Activated CD4-positive, alpha-beta T cell treated with anti-CD3 and anti-CD28 coated beads for 36 hours (primary cell): Measurements from ENCODE around the gene CFAP91. TPM values are rescaled to one million over a fixed set of nuclear protein-coding genes. Genes with fewer than 3 reads are reported as not detected.

Experiments
- ATAC-seq: fragments of 200-7000 bp; cut with Tn5 transposase; one replicate; pipeline ENCODE4 v1.10.0; 2021; ENCODE audit warnings: mild to moderate bottlenecking, moderate library complexity
- CTCF ChIA-PET: fragments of 350-600 bp; sonication (Branson Sonifier 250); formaldehyde crosslinking; loops from one replicate; lab custom pipeline; 2021; ENCODE audit warnings: antibody characterized with exemption; lab: Charles Lee
- POLR2A ChIA-PET: fragments of 350-600 bp; sonication (Branson Sonifier 250); formaldehyde crosslinking; loops from one replicate; lab custom pipeline; 2021; ENCODE audit warnings: antibody characterized with exemption, inconsistent platforms; lab: Charles Lee
- DNase-seq: peaks from one replicate; pipeline ENCODE4 v3.0.0-alpha.2; 2020
- H3K27ac Mint-ChIP-seq: one replicate; pipeline ENCODE4 v1.8.0; 2021; ENCODE audit warnings: mixed read lengths
- H3K27me3 Mint-ChIP-seq: one replicate; pipeline ENCODE4 v1.8.0; 2021; ENCODE audit warnings: mixed read lengths
- H3K36me3 Mint-ChIP-seq: one replicate; pipeline ENCODE4 v1.8.0; 2021; ENCODE audit warnings: low read depth, mixed read lengths
- H3K4me1 Mint-ChIP-seq: one replicate; pipeline ENCODE4 v1.8.0; 2021; ENCODE audit warnings: mixed read lengths
- H3K4me3 Mint-ChIP-seq: one replicate; pipeline ENCODE4 v1.8.0; 2021; ENCODE audit warnings: mild to moderate bottlenecking, moderate library complexity, mixed read lengths
- H3K9me3 Mint-ChIP-seq: one replicate; pipeline ENCODE4 v1.8.0; 2021; ENCODE audit warnings: low read depth, mixed read lengths
- intact Hi-C, 2 experiments: fragments of 100-400 bp; cut with DNase I in 1 of 2; cut with micrococcal nuclease in 1 of 2; formaldehyde crosslinking; loops; one replicate each; pipeline versions ENCODE4 v1.14.2 to v1.15.1; 2022 to 2024; cut with DNase I, micrococcal nuclease
- total RNA-seq, 2 experiments: library from RNA; stranded (reverse); gene quantifications; one replicate each; pipeline ENCODE4 v1.2.3, GENCODE V29; 2021

Gene CFAP91
- total RNA-seq, 2 experiments from 2014 or later = 0.25 to 0.67 TPM

DNA sequence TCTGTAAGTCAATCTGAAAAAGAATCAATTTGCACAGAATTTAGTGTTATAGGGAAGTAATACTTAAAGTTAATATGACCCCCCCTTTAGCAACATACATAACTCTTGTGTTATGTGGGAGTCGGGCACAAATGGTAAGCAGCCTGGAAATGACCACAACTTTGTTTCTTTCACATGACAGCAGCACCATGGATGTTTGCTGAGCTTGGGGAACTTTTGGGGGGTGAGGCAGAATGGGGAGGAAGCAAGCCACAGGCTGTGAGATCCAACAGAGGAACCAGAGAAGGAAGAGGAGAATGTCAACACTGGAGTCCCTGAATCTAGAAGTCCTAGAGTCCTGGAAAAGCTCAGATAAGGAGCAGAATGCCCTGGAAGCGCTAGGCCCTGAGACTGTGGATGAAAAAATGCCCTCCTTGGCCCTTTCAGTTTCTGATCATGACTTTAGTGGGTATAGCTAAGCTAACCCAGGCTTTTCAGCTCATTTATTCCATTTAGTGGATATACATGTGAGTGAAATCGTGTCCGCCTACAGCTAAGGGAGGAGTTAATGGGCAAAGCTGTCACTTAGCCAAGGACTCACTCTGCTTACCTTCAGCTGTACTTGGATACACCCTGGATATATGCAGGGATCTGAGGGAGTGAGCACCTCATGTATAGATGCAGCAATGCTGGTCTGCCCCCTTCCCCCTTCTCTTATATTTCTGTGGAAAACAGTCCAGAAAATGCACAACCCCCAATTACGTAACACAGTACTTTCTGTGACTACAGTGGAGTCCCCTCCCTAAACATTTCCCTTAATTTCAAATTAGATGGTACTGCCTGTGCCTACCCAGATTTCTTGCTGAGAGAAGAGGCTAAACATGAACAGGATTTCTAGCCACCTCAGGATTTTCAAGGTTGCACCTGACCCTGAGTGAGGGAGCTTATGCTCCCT is 39.1 kb downstream of the CFAP91 start:
- Mint-ChIP-seq H3K36me3 (no peaks in the 10 kb centered on the region), H3K27ac (no peak overlapping the region), H3K27me3 (peaks cover 27% of the 10 kb centered on the region), H3K9me3 (no peaks in the 10 kb centered on the region), H3K4me3 (no peak overlapping the region), H3K4me1 (no peaks in the 10 kb centered on the region)
- intact Hi-C loops = no loop called here
- ATAC-seq = no peak
- POLR2A ChIA-PET = interaction anchor here (0.6 kb wide), 1 partner anchor 73 kb away, joined by 5 read pairs; no protein-coding TSS in a partner anchor
- no peak for DNase-seq
- CTCF ChIA-PET = interaction anchor here (1.1 to 1.6 kb wide), 5 partner anchors 13 to 259 kb away, joined by 3 to 4 read pairs (median 3); no protein-coding TSS in a partner anchor

DNA sequence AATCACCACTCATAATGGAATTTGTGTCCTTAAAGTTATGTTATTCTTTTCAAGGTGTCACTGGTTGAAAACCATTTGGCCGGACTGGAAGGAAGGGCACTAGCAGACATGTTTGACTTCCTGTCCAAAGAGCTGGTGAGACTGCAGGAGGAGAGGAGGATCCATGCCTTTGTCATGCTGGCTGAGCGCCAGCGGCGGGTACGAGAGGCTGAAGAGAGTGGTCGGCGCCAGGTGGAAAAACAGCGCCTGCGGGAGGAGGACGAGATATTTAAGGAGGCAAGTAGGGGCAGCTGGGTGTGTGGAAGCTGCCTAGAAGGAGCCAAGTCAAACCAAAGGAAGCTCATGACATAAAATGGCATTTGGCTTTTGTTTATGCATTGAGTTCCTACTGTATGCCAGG is 41.1 kb downstream of the CFAP91 start:
- no peaks in the 10 kb centered on the region for H3K9me3 Mint-ChIP-seq
- DNase-seq (no peak), ATAC-seq (no peak)
- H3K4me1 Mint-ChIP-seq = no peaks in the 10 kb centered on the region
- POLR2A ChIA-PET = no interaction called here
- no peaks in the 10 kb centered on the region for H3K36me3 Mint-ChIP-seq
- H3K27ac Mint-ChIP-seq = no peak overlapping the region
- H3K27me3 Mint-ChIP-seq = peaks cover 31% of the 10 kb centered on the region
- intact Hi-C loops = no loop called here
- CTCF ChIA-PET = interaction anchor here (1.0 kb wide), 1 partner anchor 199 kb away, joined by 3 read pairs; no protein-coding TSS in a partner anchor
- H3K4me3 Mint-ChIP-seq = no peak overlapping the region

DNA sequence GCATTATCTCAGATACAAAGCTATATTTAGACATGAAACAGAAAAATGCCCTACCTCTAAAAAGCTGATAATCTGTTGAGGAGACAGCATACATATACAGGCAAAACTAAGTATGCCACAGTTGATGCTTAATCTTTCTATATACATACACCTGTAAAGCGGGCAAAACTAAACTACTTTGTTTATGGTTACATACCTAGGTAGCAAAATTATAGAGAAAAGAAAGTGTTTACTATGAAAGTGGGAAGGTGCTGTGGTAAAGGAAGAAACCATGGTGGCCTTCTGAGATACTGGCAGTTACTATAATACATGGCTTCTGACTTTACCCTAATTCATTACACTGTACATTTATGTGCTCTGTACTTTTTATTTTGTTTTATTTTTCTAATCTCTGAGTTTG is 43.1 kb downstream of the CFAP91 start:
- H3K36me3 Mint-ChIP-seq = no peaks in the 10 kb centered on the region
- ChIA-PET POLR2A (no interaction called here), CTCF (no interaction called here)
- no peak overlapping the region for H3K4me3 Mint-ChIP-seq
- H3K9me3 Mint-ChIP-seq = no peaks in the 10 kb centered on the region
- DNase-seq = no peak
- no peak overlapping the region for H3K27ac Mint-ChIP-seq
- no peak for ATAC-seq
- no peaks in the 10 kb centered on the region for H3K4me1 Mint-ChIP-seq
- intact Hi-C loops = no loop called here
- peaks cover 29% of the 10 kb centered on the region for H3K27me3 Mint-ChIP-seq

DNA sequence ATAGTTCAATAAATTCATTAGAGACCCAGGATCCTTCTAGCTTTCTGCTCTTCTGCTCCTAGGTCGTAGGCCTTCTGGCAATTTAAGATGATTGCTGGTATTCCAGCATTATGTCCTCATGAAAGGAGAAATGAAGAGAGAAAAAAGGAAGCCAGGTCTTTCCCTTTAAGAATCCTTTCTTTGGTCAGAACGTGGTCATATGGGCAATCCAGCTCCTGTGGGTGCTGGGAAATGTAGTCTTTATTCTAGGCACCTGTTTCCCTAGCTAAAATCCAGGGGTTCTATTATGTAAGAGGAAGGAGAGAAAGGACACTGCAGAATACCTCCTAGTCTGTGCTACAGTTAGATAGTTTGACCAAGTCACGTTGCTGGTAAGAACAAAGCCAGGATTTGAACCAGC is 43.6 kb downstream of the CFAP91 start:
- no peak for DNase-seq
- no peaks in the 10 kb centered on the region for H3K4me1 Mint-ChIP-seq
- H3K4me3 Mint-ChIP-seq = no peak overlapping the region
- CTCF ChIA-PET = interaction anchor here (1.2 kb wide), 1 partner anchor 324 kb away, joined by 3 read pairs; no protein-coding TSS in a partner anchor
- POLR2A ChIA-PET = no interaction called here
- no peaks in the 10 kb centered on the region for H3K36me3 Mint-ChIP-seq
- ATAC-seq = no peak
- no peaks in the 10 kb centered on the region for H3K9me3 Mint-ChIP-seq
- intact Hi-C loops = no loop called here
- peaks cover 26% of the 10 kb centered on the region for H3K27me3 Mint-ChIP-seq
- no peak overlapping the region for H3K27ac Mint-ChIP-seq

DNA sequence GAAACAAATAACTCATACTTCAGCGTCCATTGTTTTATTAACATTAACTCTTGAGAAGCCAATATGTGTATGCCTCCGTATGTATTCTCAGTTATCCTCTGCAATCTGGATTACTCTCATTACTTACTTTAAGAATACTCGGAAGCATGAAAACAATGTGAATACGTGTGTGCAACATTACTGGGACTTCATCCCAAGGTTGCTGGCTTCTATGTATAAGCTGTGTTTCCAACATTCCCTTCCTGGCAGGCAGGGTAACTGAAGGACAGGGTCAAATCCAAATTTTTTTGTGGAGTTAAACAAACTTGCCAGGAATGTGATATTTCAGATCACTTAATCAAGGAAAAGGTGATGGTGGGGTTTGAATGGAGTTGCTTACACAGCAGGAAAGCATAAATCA is 44.5 kb downstream of the CFAP91 start:
- no peak overlapping the region for H3K4me3 Mint-ChIP-seq
- H3K4me1 Mint-ChIP-seq = no peaks in the 10 kb centered on the region
- no peak overlapping the region for H3K27ac Mint-ChIP-seq
- ChIA-PET CTCF (interaction anchor here (1.2 kb wide), 1 partner anchor 323 kb away, joined by 3 read pairs; no protein-coding TSS in a partner anchor), POLR2A (no interaction called here)
- intact Hi-C loops = no loop called here
- no peak for DNase-seq
- ATAC-seq = no peak
- no peaks in the 10 kb centered on the region for H3K9me3 Mint-ChIP-seq
- H3K27me3 Mint-ChIP-seq = peaks cover 25% of the 10 kb centered on the region
- no peaks in the 10 kb centered on the region for H3K36me3 Mint-ChIP-seq

DNA sequence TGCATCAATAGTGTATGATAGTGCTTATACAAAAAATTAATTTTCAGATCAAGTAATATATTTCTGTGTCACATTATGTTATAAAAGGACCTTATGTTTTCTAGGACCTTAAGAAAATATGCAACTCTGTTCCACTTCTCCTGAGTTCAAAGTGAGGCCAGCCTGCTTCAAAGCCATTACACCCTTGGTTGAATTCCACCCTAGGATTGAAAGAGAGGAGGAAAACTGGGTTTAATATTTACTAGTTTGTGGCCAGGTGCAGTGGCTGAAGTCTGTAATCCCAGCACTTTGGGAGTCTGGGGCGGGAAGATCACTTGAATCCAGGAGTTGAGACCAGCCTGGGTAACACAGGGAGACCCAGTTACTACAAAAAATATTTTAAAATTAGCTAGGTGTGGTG is 46.2 kb downstream of the CFAP91 start:
- intact Hi-C loops = no loop called here
- H3K27ac Mint-ChIP-seq = no peak overlapping the region
- POLR2A ChIA-PET = no interaction called here

DNA sequence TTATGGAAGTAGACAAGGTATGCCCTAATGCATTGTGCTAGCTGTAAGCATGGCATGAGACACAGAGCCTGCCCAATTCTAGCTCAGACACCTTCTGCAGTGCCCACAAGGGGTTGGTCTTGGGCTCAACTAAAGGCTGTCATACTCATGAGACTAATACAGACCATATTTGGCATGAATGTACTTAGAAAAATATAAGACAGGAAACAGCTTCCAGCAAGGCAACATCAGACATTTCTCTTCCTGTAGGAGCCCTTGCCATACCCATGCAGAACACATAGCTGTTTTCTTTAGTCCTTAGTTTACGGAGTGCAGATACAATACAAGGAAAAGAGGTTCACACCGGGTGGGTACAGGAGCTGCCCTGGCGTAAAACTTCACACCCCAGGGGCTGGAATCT is 48.6 kb downstream of the CFAP91 start:
- H3K27ac Mint-ChIP-seq = no peak overlapping the region
- no peak for ATAC-seq
- H3K9me3 Mint-ChIP-seq = peaks cover 2% of the 10 kb centered on the region
- ChIA-PET CTCF (interaction anchor here (1.3 kb wide), 1 partner anchor 11 kb away, joined by 4 read pairs; no protein-coding TSS in a partner anchor), POLR2A (no interaction called here)
- H3K36me3 Mint-ChIP-seq = no peaks in the 10 kb centered on the region
- H3K27me3 Mint-ChIP-seq = peaks cover 26% of the 10 kb centered on the region
- no peaks in the 10 kb centered on the region for H3K4me1 Mint-ChIP-seq
- no peak overlapping the region for H3K4me3 Mint-ChIP-seq
- intact Hi-C loops = no loop called here
- no peak for DNase-seq

More for the DNA sequence above, 46.2 kb downstream of the CFAP91 start:
- H3K4me1 Mint-ChIP-seq = no peaks in the 10 kb centered on the region
- H3K9me3 Mint-ChIP-seq = peaks cover under 1% of the 10 kb centered on the region
- CTCF ChIA-PET = no interaction called here
- ATAC-seq (no peak), DNase-seq (no peak)
- H3K36me3 Mint-ChIP-seq = no peaks in the 10 kb centered on the region
- H3K4me3 Mint-ChIP-seq = no peak overlapping the region
- H3K27me3 Mint-ChIP-seq = peaks cover 26% of the 10 kb centered on the region

Other genes starting within 250 kb of the CFAP91 start
- gene TMEM39A, start 239.4 kb upstream of the CFAP91 start, total RNA-seq = 10 to 100 TPM; 24.5 to 30.5 TPM
- gene POGLUT1, start 234.1 kb upstream of the CFAP91 start, total RNA-seq = 10 to 100 TPM; 11.4 to 12.3 TPM
- 10 to 100 TPM; 82.3 to 96.0 TPM for gene TIMMDC1, start 204.5 kb upstream of the CFAP91 start, total RNA-seq
- gene CD80, start 143.4 kb upstream of the CFAP91 start, total RNA-seq = 1 to 10 TPM in 1 of 2 experiments, under 1 TPM in 1; 0.74 to 1.2 TPM
- 1 to 10 TPM; 2.5 to 3.5 TPM for gene ADPRH, start 123.5 kb upstream of the CFAP91 start, total RNA-seq
- not detected for gene PLA1A, start 105.1 kb upstream of the CFAP91 start, total RNA-seq
- 1 to 10 TPM; 1.4 to 1.7 TPM for gene POPDC2, start 42.4 kb upstream of the CFAP91 start, total RNA-seq
- 10 to 100 TPM; 69.5 to 82.8 TPM for gene COX17, start 25.6 kb upstream of the CFAP91 start, total RNA-seq
- under 1 TPM; 0.27 to 0.40 TPM for gene NR1I2, start 79.1 kb downstream of the CFAP91 start, total RNA-seq